ENCODE data around the gene ACTR3.

- TF ChIP-seq CTCF (IDR thresholded peaks at IDR 0.05; ENCODE audit: low read depth, low read length, poor library complexity, severe bottlenecking) = no peak
- TF ChIP-seq EZH2phosphoT487 (IDR thresholded peaks at IDR 0.05; ENCODE audit: borderline replicate concordance, low read length) = no peak
Observed at GRCh38 chr2:113858764-113859163, 31.1 kb upstream of the ACTR3 start.
